NCI-H1436 (cell line): Measurements from ENCODE around the gene RPS6KA3.
"Not testable (repeated sequence)": the region's sequence is repeated elsewhere in the genome, so short reads cannot be mapped to it uniquely, and the experiment has no call there.

ENCODE experiments used
- DNase-seq: peaks from one replicate; lab custom pipeline; 2025; lab: John Stamatoyannopoulos, UW

RPS6KA3 gene

DNA sequence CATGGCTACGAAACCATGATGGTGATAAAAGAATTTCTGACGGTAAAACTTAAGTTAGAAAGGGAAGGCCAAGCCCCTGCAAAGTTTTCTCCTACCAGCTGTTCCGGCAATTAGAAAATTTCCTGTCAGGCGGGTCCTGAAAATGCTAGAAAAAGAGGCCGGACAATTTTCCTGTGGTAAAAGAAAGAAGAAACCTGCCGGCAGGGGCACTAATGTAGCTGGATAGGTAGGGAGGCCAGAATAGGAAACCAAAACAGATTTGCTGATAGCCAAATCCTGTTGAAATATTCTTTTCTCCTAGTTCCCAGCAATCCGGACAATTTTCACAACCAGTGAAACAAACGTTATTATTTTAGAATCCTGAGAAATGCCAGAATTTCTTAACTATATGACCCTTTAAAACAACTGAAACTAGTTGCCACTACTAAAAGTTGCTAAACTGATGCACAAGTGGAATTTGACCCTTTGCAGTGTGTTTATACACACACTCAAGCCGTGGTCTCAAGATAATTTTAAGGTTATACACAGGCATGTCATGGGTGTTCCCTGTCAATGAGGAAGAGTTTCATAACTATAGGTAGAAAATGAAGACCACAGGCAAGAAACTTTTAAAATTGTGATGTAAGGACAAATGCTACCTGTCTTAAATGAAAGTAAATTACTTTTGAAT lies 47.7 kb downstream of the RPS6KA3 start:
- no peak for DNase-seq

DNA sequence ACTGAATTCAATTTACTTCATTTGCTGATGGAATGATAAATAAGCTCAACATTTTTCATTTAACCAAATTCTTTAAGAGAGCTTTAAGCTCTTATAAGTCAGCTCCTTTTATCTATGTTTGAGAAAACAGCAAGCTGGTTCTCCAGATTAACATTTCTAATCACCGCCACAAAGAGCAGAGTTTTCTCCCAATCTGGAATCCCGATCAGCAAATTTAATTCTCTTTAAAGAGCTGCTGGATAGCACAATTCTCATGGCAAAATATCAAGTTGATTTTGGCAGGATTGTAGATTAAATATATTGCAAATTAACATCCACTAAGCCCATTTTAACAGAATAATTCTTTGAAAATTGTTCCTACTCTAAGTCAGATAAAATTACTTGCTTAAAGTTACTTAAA lies 48.8 kb downstream of the RPS6KA3 start:
- DNase-seq: no peak

DNA sequence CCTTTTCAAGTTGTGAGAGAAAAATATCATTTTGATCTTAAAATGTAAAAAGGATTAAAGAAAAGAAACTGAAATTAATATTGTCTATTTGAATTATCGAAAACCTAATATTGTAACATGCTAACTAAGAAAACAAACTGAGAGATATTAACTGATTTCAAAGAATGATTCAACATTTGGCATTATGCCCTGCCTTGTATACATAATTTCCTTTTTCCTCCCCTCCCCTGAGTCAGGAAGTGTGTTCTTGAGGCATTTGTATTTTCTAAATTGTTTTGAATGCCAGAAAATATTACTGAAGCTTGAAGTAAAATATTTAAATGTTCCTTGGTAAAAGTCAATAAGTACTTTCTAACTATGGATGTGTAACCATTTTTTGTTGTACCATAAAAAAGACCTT lies 49.4 kb downstream of the RPS6KA3 start:
- no peak for DNase-seq

DNA sequence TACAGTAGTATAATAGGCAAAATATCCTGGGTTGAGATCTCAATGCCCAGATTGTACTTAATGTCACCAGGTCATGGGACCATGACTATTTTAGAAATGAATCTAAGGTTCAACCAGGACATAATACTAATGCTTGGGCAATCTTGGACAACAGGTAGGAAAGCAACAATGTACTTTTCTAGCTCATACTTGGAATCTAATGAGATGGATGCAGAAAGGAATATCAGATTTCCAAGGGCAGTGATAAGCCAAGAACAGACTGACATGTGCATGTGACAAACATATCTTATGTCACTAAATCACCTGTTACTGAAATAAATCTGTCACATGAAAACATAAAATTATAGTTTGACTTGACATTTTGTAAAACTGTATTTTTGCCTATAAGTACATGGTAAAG lies 51.1 kb downstream of the RPS6KA3 start:
- DNase-seq: no peak

DNA sequence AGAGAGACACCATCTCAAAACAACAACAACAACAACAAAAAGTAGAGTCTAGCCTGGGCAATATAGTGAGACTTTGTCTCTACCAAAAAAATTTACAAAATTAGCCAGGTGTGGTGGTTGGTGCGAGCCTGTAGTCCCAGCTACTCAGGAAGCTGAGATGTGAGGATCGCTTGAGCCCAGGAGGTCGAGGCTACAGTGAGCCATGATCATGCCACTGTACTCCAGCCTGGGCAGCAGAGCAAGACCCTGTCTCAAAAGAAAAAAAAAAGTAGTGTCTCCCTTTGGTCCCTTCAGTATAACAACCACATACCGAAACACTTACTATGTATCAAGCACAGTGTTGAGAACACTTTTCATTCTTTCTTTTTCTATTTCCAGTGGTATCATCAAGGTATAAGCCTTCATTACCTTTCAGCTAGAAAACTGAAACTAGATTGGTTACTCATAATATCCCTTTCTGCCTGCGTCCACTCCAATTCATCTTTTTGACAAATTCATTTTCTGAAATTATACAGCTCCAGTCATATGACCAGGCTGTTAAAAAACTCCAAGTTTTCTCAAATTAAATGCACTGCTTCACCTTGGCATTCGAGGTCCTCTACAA lies 54.1 kb downstream of the RPS6KA3 start:
- DNase-seq: no peak

DNA sequence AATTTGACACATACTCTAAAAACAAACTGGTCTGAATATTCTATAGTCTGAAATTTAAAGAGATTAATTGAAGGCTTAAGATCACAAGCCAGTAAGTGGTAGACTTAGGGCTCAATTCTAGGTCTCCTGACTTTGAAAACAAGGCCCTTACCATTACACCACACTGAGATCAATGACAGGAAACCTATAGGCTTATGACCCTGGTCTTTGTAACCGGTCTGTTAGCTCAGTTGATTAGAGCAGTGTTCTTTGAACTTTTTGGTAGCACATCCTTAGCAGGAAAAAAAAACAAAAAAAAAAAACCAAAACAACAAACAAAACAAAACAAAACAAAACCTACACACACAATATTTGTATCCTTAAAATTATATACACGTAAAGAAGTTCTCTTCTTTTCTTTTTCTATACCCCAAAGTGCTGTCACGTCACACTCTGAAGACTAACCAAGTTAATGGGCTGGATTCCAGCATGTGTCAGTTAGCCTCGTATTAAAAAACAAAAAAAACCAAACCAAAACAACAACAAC lies 55.4 kb downstream of the RPS6KA3 start:
- DNase-seq: no peak

DNA sequence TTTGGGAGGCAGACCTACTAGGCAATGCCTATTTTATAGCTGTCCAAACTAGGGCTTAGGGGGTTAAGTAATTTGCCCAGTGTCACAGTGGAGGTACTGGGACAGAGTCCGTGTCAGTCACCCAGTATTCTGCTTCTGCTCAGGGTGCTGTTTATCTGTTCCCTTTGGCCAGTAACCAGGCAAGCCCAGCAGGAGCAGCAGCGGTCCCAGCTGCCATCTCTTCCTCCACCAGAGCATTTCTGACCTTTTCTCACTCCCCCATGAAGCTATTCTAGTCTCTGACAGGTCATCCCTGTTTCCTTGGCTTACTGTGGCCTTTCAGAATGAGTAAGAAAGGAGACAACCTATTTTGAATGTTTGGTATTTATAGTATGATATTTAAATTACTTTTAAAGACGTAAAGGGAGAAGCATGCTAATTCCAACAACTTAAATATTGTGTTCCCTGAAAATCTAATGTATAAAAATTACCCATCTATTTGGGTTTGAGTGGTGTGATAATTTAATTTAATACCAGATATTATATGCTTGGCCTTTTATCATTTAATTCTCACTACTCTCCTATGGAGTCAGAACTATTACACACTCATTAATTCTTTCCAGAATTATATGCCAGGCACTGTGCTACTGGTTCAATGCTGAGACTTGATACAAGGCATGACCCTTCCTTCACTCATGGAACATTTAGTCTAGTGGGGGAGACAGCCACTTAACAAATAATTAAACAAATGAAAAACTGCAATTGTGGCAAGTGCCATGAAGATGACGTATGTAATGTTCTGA lies 60.6 kb downstream of the RPS6KA3 start:
- no peak for DNase-seq

DNA sequence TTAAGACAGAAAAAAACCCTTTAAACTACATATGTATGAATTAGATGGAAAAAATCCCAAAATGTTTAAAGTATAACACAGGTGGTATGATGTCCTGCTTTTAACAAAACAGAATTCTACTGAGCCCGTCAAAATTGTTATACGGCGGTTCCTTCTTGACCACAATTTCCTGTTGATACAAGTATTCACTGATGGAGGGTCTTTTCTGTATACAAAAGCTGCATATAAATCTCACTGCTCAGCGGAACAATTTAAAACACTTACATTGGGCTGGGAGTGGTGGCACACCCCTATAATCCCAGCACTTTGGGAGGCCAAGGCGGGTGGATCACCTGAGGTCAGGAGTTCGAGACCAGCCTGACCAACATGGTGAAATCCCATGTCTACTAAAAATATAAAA lies 62.4 kb downstream of the RPS6KA3 start:
- DNase-seq: no peak

DNA sequence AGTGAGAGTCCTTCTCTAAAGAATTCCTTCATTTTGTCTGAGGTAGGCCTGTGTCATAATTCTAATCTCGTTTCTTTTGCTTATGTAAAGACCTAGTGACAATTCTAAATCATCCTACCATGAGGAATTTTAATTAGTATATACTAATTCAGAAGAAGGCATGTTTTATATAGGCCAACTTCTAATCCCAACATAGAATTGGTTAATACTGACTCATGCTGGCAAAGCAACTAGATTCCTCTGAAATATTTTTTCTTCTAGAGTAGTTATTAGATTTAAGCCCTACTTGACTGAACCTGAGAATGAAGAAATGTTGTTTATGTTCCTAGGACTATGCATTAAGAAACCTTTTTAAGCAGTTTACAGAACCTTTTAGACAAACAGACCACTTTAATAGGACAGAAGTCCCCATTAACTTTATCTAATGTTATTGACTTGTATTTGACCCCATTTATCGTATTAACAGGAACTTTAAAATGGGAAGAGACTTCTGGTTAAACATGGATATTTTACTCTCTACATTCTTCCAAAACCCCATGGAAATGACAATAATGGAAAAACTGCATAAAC lies 69.0 kb downstream of the RPS6KA3 start:
- DNase-seq: no peak

DNA sequence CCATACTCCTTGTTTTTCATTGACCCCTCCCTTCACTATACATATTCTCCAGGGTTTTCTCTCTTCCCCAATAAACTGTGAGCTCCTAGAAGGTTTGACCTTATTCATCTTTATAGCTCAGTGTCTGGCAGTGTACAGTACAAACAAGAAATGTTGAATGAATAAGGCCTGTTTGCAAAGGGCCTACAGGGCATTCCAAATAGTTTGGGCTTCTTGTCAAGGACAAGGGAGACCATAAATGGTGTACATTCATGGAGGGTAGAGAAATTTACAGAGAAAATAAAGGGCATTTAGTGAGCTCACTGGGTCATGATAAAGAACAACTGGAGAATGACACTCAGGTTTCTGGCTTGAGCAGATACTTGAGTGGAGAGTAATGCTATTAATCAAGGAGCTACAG lies 77.5 kb downstream of the RPS6KA3 start:
- DNase-seq: no peak

DNA sequence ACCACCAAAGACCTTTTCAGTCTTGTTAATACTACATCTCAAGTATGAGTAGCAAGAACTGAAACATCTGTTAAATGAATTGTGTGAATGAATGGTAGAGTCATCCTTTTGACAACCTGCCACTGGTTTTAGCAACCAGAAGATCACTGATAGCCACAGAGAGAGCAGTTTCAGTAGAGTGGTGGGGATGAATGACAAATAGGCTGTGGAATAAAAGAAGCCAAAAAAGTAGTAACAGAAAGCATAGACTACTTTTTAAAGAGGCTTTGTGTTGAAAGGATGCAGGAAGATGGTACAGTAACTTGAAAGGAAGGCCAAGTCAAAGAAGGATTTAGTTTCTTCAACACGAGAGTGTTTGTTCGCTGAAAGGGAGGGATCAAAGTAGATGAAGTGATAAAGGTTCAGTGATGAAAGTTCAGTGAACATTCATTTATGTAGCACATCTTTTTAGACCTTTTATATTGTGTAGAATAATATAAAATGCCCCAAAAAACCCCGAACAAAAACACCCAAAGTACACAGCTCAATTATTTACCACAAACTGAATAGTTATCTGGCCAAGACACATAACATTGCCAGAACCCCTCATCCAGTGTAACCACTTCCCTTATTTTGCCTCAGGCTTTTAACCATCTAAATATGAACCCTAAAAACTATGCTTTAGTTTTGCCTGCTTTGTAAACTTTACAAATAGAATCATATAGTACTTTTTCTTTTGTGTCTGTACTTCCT lies 84.9 kb downstream of the RPS6KA3 start:
- DNase-seq: no peak

DNA sequence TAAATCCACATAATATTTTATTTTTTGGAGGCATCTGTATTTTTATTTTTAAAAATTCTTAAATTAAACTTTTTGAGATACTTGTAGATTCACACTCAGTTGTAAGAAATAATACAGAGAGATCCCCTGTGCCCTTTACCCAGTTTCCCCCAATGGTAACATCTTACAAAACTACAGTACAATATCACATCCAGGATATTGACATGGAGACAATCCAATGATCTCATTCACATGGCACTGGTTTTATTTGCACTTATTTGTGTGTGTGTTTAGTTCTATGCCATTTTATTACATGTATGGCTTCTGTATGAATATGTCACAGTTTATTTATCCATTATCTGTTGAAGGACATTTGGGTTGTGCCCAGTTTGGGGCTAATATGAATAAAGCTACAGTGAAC lies 89.6 kb downstream of the RPS6KA3 start:
- DNase-seq: no peak

DNA sequence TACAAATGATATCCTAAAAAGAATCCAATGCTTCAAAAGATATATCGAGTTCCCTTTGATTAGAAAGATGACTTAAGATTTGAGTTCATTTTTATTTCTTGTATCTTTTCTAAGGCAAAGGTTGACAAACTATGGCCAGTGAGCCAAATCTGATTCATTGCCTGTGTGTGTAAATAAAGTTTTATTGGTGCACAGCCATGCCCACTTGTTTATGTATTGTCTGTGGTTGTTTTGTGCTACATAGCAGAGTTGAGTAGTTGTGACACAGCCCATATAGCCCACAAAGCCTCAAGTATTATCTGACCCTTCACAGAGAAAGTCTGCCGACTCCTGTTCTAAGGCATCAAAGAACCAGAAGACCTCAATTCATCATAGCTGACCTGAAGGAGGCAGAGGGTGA lies 92.9 kb downstream of the RPS6KA3 start:
- DNase-seq: no peak

DNA sequence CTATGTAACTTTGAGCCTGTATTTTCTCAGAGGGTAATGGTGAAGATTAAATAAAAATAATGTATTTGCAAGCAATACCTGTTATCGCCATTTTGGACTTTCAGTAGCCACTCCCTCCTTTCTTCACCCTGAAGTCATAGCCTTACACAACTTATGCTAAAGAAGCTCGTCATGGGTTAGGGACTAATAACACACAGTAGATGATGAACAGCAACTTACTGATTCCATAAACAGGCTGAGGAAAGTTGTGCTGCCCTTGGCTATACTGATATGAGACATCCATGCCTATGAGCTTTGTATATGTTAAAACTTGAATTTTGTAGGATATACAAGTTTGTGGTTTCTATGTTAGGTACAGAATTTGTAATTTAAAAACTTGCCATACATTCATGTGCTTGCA lies 93.4 kb downstream of the RPS6KA3 start:
- no peak for DNase-seq

DNA sequence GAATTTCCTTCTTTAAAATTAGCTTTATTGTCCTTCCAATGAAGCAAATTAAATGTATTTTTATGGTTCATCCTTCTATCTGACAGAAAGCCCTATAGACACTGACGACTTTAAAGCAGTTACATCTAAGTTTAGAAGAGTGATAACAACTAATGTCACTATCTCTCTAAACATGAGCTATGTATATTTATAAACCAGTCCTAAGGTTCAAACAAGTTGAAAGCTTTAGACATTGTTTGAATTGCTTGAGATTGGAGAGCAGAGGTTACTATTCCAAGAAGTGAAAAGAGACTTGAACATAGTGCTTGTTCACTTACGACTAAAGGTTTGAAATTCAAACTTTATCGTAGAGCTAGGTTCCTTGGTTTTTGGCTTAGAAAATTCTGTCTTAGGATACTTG lies 94.8 kb downstream of the RPS6KA3 start:
- no peak for DNase-seq

DNA sequence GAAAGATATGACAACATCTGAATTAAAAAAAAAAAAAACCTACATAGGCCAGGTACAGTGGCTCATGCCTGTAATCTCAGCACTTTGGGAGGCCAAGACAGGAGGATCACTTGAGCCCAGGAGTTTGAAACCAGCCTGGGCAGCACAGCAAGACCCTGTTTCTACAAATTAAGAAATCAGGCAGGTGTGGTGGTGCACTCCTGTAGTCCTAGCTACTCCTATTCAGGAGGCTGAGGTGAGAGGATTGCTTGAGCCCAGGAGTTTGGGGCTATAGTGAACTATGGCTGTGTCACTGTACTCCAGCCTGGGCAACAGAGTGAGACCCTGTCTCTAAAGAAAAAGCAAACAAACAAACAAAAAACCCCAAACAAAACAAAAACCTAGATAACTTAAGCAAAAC lies 104.2 kb downstream of the RPS6KA3 start:
- not testable (repeated sequence) for DNase-seq

DNA sequence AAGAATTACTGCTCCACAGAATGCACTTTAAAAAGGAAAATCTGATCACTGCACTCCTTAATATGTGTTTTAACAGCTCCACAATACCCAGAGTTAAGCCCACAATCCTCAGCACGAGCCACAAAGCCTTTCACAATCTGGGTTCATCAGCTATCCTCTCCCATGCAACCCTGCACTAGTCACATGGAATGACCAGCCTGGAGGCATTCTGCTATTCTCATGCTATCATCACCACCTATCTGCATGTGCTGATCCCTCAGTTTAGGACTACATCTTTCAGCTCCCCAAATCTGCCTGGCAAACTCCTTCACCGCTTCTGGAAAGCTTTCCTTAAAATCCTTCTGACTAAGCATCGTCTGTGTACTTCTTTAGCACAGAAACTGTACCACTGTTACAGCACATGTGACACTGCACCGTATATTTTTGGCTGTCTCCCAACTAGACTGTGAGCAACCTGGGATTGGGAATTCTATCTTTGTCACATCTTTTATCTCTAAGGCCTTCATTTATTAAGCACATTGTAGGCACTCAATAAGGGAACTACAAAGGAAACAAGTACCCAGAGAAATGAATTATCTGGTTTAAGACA lies 106.8 kb downstream of the RPS6KA3 start:
- no peak for DNase-seq

DNA sequence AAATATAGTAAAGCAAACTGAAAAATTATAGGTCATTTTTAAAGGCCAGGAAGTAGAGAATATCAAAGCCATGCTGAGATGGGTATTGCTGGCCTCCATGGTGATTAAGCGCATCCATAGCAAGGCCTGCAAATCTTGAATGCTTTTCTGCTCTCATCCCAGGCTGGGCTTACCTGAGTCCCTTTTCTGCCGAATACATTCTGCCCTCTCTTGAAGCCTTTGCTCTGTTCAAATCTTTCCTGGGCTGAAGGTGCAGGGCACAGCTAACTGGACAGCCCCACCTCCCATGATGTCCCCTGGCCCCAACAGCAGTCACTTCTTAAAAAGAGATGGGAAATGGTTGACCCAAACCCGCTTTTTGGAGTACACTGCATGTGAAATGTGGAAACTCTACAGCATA lies 115.0 kb downstream of the RPS6KA3 start:
- no peak for DNase-seq

DNA sequence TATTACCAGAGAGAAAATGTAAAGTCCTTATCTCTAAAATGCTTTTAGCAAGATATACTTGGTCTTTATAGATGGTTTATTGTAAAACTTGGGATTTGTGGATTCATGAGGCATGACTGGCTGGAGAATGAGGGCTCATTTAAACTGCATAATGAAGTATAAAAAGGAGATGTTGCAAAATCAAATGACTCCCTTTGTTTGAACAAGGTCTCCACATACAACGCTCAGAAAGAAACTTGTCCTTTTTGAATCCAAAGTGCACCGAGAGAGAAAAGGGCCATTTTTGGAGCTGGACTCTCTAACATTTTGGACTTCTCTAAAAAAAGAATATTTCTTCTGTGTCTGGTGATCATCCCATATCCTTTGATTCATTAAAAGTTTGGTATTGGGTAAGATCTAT lies 117.4 kb downstream of the RPS6KA3 start:
- no peak for DNase-seq

DNA sequence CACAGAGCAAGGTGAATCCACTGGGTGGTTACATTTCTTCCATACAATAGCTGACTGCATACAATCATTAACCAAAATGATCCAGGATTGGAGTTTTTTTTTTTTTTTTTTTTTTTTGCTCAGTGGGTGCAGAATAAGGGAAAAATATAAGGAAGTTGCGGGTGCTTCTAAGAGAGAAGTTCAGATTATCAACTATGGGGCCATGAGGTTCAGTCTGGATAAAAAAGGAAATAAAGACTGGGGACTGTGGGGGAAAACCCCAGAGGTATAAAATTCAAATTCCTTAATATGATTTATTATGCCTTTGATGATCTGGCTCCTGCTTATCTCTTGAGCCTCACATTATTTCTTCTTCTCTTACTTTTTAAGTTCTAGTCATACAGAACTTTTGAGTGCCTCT lies 119.1 kb downstream of the RPS6KA3 start:
- DNase-seq: no peak

DNA sequence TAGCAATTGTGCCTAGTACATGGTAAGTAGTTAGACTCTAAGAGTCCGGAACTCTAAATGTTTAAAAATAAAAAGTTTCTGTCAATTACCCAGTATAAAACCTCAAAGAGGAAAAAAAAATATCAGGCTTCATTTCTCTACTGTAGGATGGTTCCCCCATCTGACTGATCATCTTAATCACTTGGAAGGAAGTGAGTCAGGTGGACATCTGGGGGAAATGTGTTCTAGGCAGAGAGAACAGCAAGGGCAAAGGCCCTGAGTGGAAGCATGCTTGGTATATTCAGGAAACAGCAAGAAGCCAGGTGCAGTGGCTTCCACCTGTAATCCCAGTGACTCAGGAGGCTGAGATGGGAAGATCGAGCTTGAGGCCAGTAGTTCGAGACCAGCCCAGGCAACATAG lies 122.2 kb downstream of the RPS6KA3 start:
- no peak for DNase-seq

DNA sequence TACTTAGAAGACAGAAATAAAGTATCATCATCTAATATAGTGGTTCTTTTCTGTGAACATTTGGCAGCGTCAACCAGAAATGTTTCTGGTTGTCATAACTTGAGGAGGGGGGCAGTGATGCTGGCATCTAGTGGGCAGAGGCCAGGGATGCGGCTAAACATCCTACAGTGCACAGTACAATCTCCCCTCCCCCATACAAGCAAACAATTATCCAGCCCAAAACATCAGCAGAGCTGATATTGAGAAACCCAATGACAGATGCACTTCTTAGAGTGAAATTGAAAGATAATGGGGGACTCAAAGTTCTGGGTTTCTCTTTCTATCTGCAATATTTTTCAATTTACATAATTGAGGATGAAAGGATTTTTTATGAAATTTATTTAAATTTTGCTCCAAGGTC lies 123.1 kb downstream of the RPS6KA3 start:
- no peak for DNase-seq
